GM19035 (cell line): Measurements from ENCODE around the gene TBC1D3.
"Not testable (repeated sequence)": the region's sequence is repeated elsewhere in the genome, so short reads cannot be mapped to it uniquely, and the experiment has no call there.

Source experiments
- ATAC-seq: cut with Tn5 transposase; IDR thresholded peaks from one replicate; pipeline ENCODE4 v1.9.1; 2021; ENCODE audit not compliant: unreplicated experiment

TBC1D3 gene

GRCh38 chr17:38192455-38192854, at the start of gene TBC1D3:
Gene TBC1D3, minus strand, starts transcription at chr17:38192555. Its CDS starts 1,526 bp downstream, at chr17:38191029.
- ATAC-seq: not testable (repeated sequence)

GRCh38 chr17:38232790-38233189, 40.4 kb upstream of the TBC1D3 start:
- not testable (repeated sequence) for ATAC-seq

GRCh38 chr17:38225844-38226495, 33.6 kb upstream of the TBC1D3 start:
- ATAC-seq: not testable (repeated sequence)

- not testable (repeated sequence) for ATAC-seq
Observed at GRCh38 chr17:38220867-38221266, 28.5 kb upstream of the TBC1D3 start.

GRCh38 chr17:38200271-38200670, 7.9 kb upstream of the TBC1D3 start:
- not testable (repeated sequence) for ATAC-seq

- ATAC-seq: not testable (repeated sequence)
Observed at GRCh38 chr17:38134860-38135259, 57.5 kb downstream of the TBC1D3 start.
